Activated CD8-positive, alpha-beta memory T cell treated with anti-CD3 and anti-CD28 coated beads for 1 hour (primary cell): ENCODE measurements around the gene CAMTA1.

Experiments
- DNase-seq, 2 donors: peaks; one replicate each; pipeline ENCODE4 v3.0.0-alpha.2; 2020; ENCODE audit warnings: low read depth in 1 of 2; ENCODE audit errors: extremely low read depth in 1 of 2

CAMTA1 gene

GRCh38 chr1:7095343-7095964, 310.2 kb downstream of the CAMTA1 start:
- no peak for DNase-seq

GRCh38 chr1:7097938-7098592, 312.8 kb downstream of the CAMTA1 start:
- DNase-seq: no peak

- DNase-seq: no peak
These were observed 313.4 kb downstream of the CAMTA1 start for GRCh38 chr1:7098641-7099040.

GRCh38 chr1:7100479-7100878, 315.2 kb downstream of the CAMTA1 start:
- DNase-seq: no peak

GRCh38 chr1:7101187-7101586, 315.9 kb downstream of the CAMTA1 start:
- no peak for DNase-seq

- DNase-seq: no peak
These were observed 318.1 kb downstream of the CAMTA1 start for GRCh38 chr1:7103361-7103782.

- no peak for DNase-seq
These were observed 318.6 kb downstream of the CAMTA1 start for GRCh38 chr1:7103874-7104273.

- no peak for DNase-seq
These were observed 319.1 kb downstream of the CAMTA1 start for GRCh38 chr1:7104339-7104738.

- no peak for DNase-seq
These were observed 320.0 kb downstream of the CAMTA1 start for GRCh38 chr1:7105269-7105668.

GRCh38 chr1:7106442-7107108, 321.3 kb downstream of the CAMTA1 start:
- DNase-seq: no peak

- no peak for DNase-seq
These were observed 322.0 kb downstream of the CAMTA1 start for GRCh38 chr1:7107109-7107830.

GRCh38 chr1:7108251-7108650, 323.0 kb downstream of the CAMTA1 start:
- DNase-seq: no peak

- no peak for DNase-seq
These were observed 324.6 kb downstream of the CAMTA1 start for GRCh38 chr1:7109901-7110300.

GRCh38 chr1:7110321-7110720, 325.1 kb downstream of the CAMTA1 start:
- DNase-seq: no peak

- DNase-seq: no peak
These were observed 326.6 kb downstream of the CAMTA1 start for GRCh38 chr1:7111853-7112252.

GRCh38 chr1:7113136-7113535, 327.9 kb downstream of the CAMTA1 start:
- no peak for DNase-seq

- no peak for DNase-seq
These were observed 328.6 kb downstream of the CAMTA1 start for GRCh38 chr1:7113822-7114221.

GRCh38 chr1:7116001-7116400, 330.7 kb downstream of the CAMTA1 start:
- no peak for DNase-seq

- no peak for DNase-seq
These were observed 332.4 kb downstream of the CAMTA1 start for GRCh38 chr1:7117399-7118281.

GRCh38 chr1:7119156-7119555, 333.9 kb downstream of the CAMTA1 start:
- DNase-seq: no peak
